Stimulated activated CD4-positive, alpha-beta T cell treated with anti-CD3 and anti-CD28 coated beads, TNF-alpha, amount 100 ng/mL, for 1 hour (primary cell): Measurements from ENCODE around the gene CD247.

Experiments used
- DNase-seq, 3 donors: peaks; one replicate each; pipeline ENCODE4 v3.0.0-alpha.2; 2020; ENCODE audit warnings: low read depth in 3 of 3, low spot score in 1 of 3

CD247 gene

GRCh38 chr1:167542109-167543032 is 24.0 kb upstream of the CD247 start:
- no peak for DNase-seq

GRCh38 chr1:167541610-167542009 is 23.3 kb upstream of the CD247 start:
- DNase-seq = no peak

GRCh38 chr1:167541003-167541402 is 22.7 kb upstream of the CD247 start:
- no peak for DNase-seq

GRCh38 chr1:167538657-167539056 is 20.3 kb upstream of the CD247 start:
- no peak for DNase-seq

DNA sequence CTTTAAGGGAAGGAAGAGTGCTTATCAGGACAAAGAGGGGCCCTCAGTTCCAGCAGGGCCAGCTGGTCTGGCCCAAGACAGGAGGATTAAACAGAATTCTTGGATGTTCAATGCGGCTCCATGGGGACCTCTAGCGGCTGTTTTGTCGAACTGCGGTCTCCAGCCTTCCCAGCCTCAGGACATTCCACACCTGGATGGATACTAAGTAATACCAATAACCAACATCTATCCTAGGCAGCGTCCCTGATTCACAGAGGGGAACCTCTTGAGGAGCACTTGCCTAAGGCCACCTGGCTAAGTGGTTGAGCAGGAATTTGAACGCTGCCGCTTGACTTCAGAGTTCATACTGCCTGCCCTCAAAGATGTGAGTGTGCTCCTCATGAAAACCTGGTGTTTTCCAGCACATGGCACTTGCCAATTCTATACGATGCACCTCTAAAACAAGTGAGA is 15.5 kb upstream of the CD247 start:
- peak in 2 of 3 donors; percentile 43 to 48 for DNase-seq

- DNase-seq = no peak
Observed at GRCh38 chr1:167532964-167533824, 14.9 kb upstream of the CD247 start.

GRCh38 chr1:167532375-167532774 is 14.0 kb upstream of the CD247 start:
- no peak for DNase-seq

DNA sequence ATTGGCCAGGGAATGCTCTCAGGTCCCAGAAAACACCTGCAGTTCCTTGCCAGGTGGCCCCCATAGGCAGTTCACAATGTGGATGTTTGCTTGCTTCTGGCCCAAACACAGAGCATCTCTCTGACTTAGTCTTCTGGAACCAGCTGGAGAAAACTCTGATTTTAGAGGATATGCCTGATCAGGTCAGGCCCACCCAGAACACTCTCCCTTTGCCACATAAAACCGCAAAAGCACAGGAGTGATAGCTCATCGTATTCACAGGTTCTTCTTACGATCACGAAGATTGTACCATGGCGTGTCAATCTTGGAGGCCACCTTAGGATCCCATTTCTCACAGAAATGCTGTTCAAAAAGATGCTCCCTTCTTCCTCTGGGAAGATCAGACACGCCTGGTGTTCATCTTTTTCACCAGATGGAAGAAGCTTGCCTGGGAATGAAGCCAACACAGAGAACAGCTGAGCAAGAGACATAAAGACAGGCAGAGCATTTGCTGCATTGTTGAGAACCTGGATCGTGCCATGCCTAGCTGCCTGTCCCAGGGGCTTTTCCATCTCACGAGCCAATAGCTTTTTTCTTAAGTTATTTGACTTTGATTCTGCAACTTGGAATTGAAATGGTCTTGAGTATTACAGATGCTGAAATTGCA is 11.6 kb upstream of the CD247 start:
- no peak for DNase-seq

- no peak for DNase-seq
Observed at GRCh38 chr1:167528057-167528728, 9.9 kb upstream of the CD247 start.

DNA sequence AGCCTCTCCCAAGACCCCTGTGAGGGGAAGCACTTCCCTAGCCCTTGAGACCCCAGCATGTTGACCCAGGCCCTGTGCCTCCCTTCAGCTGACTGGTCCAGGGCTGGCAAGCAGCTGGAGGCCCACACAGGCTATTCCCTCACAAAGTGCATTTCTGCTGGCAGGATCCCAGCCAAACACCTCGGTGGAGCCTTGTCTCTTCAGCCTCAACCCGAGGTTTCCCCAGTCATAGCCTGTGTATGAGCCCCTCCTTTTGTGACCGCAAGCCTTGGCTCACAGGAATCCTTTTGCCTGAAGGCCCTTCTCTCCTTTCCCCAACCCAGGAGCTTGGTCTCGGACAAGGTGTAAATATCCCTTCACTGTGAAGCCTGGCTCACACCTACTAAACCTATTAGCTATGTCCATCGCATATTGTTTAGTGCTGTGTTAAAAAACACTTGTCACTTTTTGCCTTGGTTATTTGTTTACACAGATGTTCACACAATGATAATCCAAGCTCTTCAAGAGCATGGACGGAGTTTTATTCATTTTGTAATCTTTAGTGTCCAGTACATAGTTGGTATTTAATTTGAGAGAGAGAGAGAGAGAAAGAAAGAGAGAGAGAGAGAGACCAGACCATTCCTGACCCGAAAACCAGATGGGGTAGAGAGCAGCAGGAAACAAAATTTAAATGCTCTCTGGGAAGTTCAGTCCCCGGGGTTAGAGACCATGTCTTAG is 8.5 kb upstream of the CD247 start:
- no peak for DNase-seq

DNA sequence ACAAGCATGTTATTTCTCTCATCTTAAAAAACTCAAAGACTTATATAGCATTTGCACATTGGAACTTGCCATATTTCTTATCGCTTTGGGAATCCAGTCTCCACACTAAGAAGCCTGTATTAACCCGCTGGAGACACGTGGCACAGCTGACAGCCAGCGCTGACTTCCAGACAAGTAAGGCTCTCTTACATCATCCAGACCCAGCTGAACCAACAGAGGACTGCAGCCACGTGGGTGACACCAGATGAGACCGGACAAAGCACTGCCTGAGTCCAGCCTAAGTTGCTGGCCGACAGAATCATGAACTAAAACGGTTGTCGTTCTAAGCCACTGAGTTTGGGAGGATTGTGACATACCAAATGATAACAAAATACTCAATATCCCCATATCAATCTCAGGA is 6.3 kb upstream of the CD247 start:
- DNase-seq = no peak

- DNase-seq = no peak
Observed at GRCh38 chr1:167522246-167522645, 3.9 kb upstream of the CD247 start.

DNA sequence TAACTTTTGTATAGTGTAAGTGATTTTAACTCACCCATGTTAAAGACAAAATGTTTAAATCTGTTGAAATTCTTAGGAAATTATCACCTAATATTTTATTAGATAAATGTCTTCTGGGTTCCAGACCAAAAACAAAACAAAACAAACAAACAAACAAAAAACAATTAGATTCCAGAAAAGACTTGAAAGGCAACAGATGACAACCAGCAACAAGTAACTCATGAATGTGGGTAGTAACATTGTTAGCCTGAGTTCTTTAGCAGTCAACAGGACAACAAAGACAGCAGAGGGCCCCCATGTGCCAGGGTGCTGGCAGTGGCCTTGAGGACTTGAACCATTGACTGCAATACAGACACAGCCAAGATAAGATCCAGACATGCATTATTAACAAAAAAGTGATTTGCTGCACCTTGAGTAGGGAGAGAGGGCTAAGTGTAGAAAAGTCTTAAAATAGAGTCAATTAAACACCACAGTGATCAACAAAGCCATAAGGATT is 2.4 kb upstream of the CD247 start:
- no peak for DNase-seq

- peak; percentile 69 to 76 (median 73) for DNase-seq
Observed at GRCh38 chr1:167517535-167518330, 596 bp downstream of the CD247 start.

- DNase-seq = peak in 1 of 3 donors; percentile 25
Observed at GRCh38 chr1:167516404-167517388, 1.6 kb downstream of the CD247 start.

DNA sequence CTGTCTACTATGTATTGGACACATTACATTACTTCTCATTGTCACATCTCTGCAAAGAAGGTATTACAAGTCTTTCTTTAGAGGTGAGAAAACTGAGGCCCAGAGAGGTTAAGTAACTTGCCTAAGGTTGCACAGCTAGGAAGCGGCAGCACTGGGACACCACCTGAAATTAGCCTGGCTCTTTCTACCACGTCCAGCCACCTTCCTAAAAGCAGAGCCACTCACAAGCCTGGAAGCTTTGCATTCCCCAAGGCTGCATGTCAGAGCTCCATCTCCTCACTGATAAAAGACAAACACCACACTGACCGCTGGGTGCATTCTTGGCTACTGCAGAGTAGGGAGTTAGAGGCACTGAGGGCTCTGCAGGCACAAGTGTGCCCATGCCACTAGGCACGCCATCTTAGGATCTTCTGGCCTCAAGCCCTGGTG is 2.4 kb downstream of the CD247 start:
- no peak for DNase-seq

DNA sequence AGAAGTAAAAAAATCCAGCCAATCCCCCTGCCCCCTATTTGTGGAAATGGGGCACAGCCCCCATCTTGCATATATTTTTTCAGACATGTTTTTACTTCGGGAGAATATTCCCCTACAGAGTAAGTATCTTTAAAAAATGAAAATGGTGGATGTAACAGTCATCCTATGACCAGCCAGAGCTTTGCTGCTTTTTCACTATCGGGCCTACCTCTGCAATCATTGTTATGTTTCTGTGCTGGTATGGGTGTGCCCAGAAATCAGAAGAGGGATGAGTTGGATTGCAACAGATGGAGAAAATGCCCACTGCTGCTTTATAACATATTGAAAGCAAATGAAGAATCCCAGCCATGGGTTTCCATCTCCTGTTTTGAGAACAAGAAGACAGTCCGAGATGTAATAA is 2.9 kb downstream of the CD247 start:
- DNase-seq = no peak

GRCh38 chr1:167514288-167514687 is 4.0 kb downstream of the CD247 start:
- no peak for DNase-seq
